Activated CD4-positive, alpha-beta T cell treated with anti-CD3 and anti-CD28 coated beads, Interleukin-2, amount 10 ng/mL, durations not matched to agents 24 days and 14 days (primary cell): ENCODE results near the gene WTIP. TPM values are rescaled to one million over a fixed set of nuclear protein-coding genes. Genes with fewer than 3 reads are reported as not detected.

Source experiments
- DNase-seq: peaks from one replicate; pipeline ENCODE4 v3.0.0; 2022
- H3K27ac Mint-ChIP-seq: one replicate; pipeline ENCODE4 v1.8.0; 2022; ENCODE audit warnings: mild to moderate bottlenecking, mixed read lengths
- H3K27me3 Mint-ChIP-seq: one replicate; pipeline ENCODE4 v1.8.0; 2022; ENCODE audit warnings: mixed read lengths
- H3K36me3 Mint-ChIP-seq: one replicate; pipeline ENCODE4 v1.8.0; 2022; ENCODE audit warnings: low read depth, mild to moderate bottlenecking, mixed read lengths
- H3K4me1 Mint-ChIP-seq: one replicate; pipeline ENCODE4 v1.8.0; 2021; ENCODE audit warnings: mixed read lengths
- H3K4me3 Mint-ChIP-seq: one replicate; pipeline ENCODE4 v1.8.0; 2022; ENCODE audit warnings: mild to moderate bottlenecking, moderate library complexity, mixed read lengths
- H3K9me3 Mint-ChIP-seq: one replicate; pipeline ENCODE4 v1.8.0; 2021; ENCODE audit warnings: mixed read lengths
- intact Hi-C: fragments of 100-400 bp; cut with micrococcal nuclease; formaldehyde crosslinking; loops from one replicate; pipeline ENCODE4 v1.15.1; 2023
- total RNA-seq: library from RNA; stranded (reverse); gene quantifications from 2 replicates; pipeline ENCODE4 v1.2.3, GENCODE V29; 2022

The WTIP gene
- total RNA-seq, 1 donor from 2014 or later, result 1.0 TPM

GRCh38 chr19:34539396-34539795, 57.8 kb downstream of the WTIP start:
- Mint-ChIP-seq H3K27me3 (peaks cover 9% of the 10 kb centered on the region), H3K9me3 (peaks cover 21% of the 10 kb centered on the region), H3K4me1 (no peaks in the 10 kb centered on the region), H3K27ac (no peak overlapping the region), H3K36me3 (no peaks in the 10 kb centered on the region), H3K4me3 (no peak overlapping the region)
- intact Hi-C loops, result no loop called here
- DNase-seq, result no peak

GRCh38 chr19:34540811-34541557, 59.4 kb downstream of the WTIP start:
- Mint-ChIP-seq H3K27ac (no peak overlapping the region), H3K9me3 (peaks cover 28% of the 10 kb centered on the region)
- DNase-seq, result no peak

GRCh38 chr19:34549833-34550232, 68.3 kb downstream of the WTIP start:
- H3K4me3 Mint-ChIP-seq, result no peak overlapping the region
- DNase-seq, result no peak
- no peaks in the 10 kb centered on the region for H3K36me3 Mint-ChIP-seq
- H3K27me3 Mint-ChIP-seq, result no peaks in the 10 kb centered on the region
- no peak overlapping the region for H3K27ac Mint-ChIP-seq
- peaks cover 20% of the 10 kb centered on the region for H3K9me3 Mint-ChIP-seq
- no peaks in the 10 kb centered on the region for H3K4me1 Mint-ChIP-seq
- intact Hi-C loops, result no loop called here

More at GRCh38 chr19:34540811-34541557, 59.4 kb downstream of the WTIP start:
- no peaks in the 10 kb centered on the region for H3K36me3 Mint-ChIP-seq
- peaks cover 6% of the 10 kb centered on the region for H3K27me3 Mint-ChIP-seq
- no peaks in the 10 kb centered on the region for H3K4me1 Mint-ChIP-seq
- intact Hi-C loops, result no loop called here
- no peak overlapping the region for H3K4me3 Mint-ChIP-seq

- Mint-ChIP-seq H3K9me3 (no peaks in the 10 kb centered on the region), H3K27me3 (no peaks in the 10 kb centered on the region), H3K36me3 (no peaks in the 10 kb centered on the region), H3K4me3 (no peak overlapping the region), H3K4me1 (no peaks in the 10 kb centered on the region), H3K27ac (no peak overlapping the region)
- intact Hi-C loops, result no loop called here
- no peak for DNase-seq
These were observed 73.9 kb downstream of the WTIP start for GRCh38 chr19:34555447-34555846.

- no peak overlapping the region for H3K4me3 Mint-ChIP-seq
- no peaks in the 10 kb centered on the region for H3K36me3 Mint-ChIP-seq
- intact Hi-C loops, result no loop called here
- no peaks in the 10 kb centered on the region for H3K9me3 Mint-ChIP-seq
- H3K4me1 Mint-ChIP-seq, result no peaks in the 10 kb centered on the region
- no peak for DNase-seq
- no peaks in the 10 kb centered on the region for H3K27me3 Mint-ChIP-seq
- no peak overlapping the region for H3K27ac Mint-ChIP-seq
These were observed 74.9 kb downstream of the WTIP start for GRCh38 chr19:34556488-34556887.

- intact Hi-C loops, result no loop called here
- Mint-ChIP-seq H3K36me3 (no peaks in the 10 kb centered on the region), H3K27me3 (no peaks in the 10 kb centered on the region), H3K27ac (no peak overlapping the region), H3K9me3 (peaks cover 2% of the 10 kb centered on the region), H3K4me3 (no peak overlapping the region), H3K4me1 (no peaks in the 10 kb centered on the region)
- no peak for DNase-seq
These were observed 77.5 kb downstream of the WTIP start for GRCh38 chr19:34559045-34559444.

- Mint-ChIP-seq H3K36me3 (no peaks in the 10 kb centered on the region), H3K4me3 (no peak overlapping the region), H3K27me3 (no peaks in the 10 kb centered on the region), H3K9me3 (peaks cover 7% of the 10 kb centered on the region), H3K4me1 (no peaks in the 10 kb centered on the region), H3K27ac (no peak overlapping the region)
- DNase-seq, result no peak
- intact Hi-C loops, result no loop called here
These were observed 78.7 kb downstream of the WTIP start for GRCh38 chr19:34560229-34560628.

Other genes starting within 250 kb of the WTIP start
- 9.8 and 12.0 TPM in 2 replicates for gene GARRE1, start 227.2 kb upstream of the WTIP start, total RNA-seq
- gene GPI, start 116.6 kb upstream of the WTIP start, total RNA-seq, result 592 and 598 TPM in 2 replicates
- 44.4 and 50.8 TPM in 2 replicates for gene PDCD2L, start 77.4 kb upstream of the WTIP start, total RNA-seq
- 186 and 190 TPM in 2 replicates for gene UBA2, start 53.4 kb upstream of the WTIP start, total RNA-seq
- 0.24 and 0.40 TPM in 2 replicates for gene SCGB2B2, start 195.4 kb downstream of the WTIP start, total RNA-seq
- gene ZNF302, start 195.9 kb downstream of the WTIP start, total RNA-seq, result 14.4 and 15.2 TPM in 2 replicates